Ovary (tissue), 9 donors: ENCODE results near the gene FNIP1. TPM values are rescaled to one million over a fixed set of nuclear protein-coding genes. Genes with fewer than 3 reads are reported as not detected.

Experiments
- DNase-seq, 5 donors: peaks; one replicate each; pipeline ENCODE4 v3.0.0-alpha.2; 2019 to 2020
- H3K27ac ChIP-seq, 2 donors: fragments of 200-600 bp; one replicate each; pipeline versions ENCODE4 v1.5.1 to v1.8.0; 2019 to 2022
- H3K27me3 ChIP-seq: fragments of 200-600 bp; one replicate; pipeline ENCODE4 v1.8.0; 2022
- H3K36me3 ChIP-seq: fragments of 200-600 bp; sonication (generic); one replicate; pipeline ENCODE4 v1.5.1; 2019
- H3K4me1 ChIP-seq: one replicate; pipeline ENCODE4 v1.8.1; 2013; ENCODE audit warnings: mild to moderate bottlenecking, moderate library complexity; ENCODE audit not compliant: insufficient read depth
- H3K4me3 ChIP-seq: fragments of 200-600 bp; sonication (generic); one replicate; pipeline ENCODE4 v1.5.1; 2017
- H3K9me3 ChIP-seq, 2 donors: fragments of 200-600 bp in 1 of 2; sonication (generic) in 1 of 2; one replicate each; pipeline versions ENCODE4 v1.5.1 to v1.8.1; 2013 to 2019; ENCODE audit warnings: mild to moderate bottlenecking in 1 of 2, moderate library complexity in 1 of 2
- CTCF ChIP-seq, 3 donors: fragments of 450-650 bp in 2 of 3; fragments of 200-600 bp in 1 of 3; IDR thresholded peaks; one replicate each; pipeline versions ENCODE4 v1.5.1 to v1.8.0; 2016 to 2022; ENCODE audit warnings: antibody characterized with exemption in 3 of 3, mild to moderate bottlenecking in 1 of 3
- EP300 ChIP-seq: sonication (generic); formaldehyde crosslinking; IDR thresholded peaks from one replicate; pipeline ENCODE4 v1.6.1; 2017; ENCODE audit warnings: antibody characterized with exemption
- POLR2A ChIP-seq: fragments of 450-650 bp; IDR thresholded peaks from one replicate; pipeline ENCODE4 v1.6.1; 2017; ENCODE audit warnings: antibody characterized with exemption, mild to moderate bottlenecking, moderate library complexity
- WGBS, 3 donors: extraction: QIAGEN DNeasy Blood & Tissue Kit in 1 of 3; methylation state at CpG; one replicate each; pipeline versions ENCODE4 v1.1.5 to v1.1.7; 2013 to 2017; 5-methylcytosine and 5-hydroxymethylcytosine counted together
- intact Hi-C, 4 donors: fragments of 100-400 bp; cut with DNase I; formaldehyde crosslinking; loops; one replicate each; pipeline versions ENCODE4 v1.11.0 to v1.15.1; 2022 to 2023
- polyA plus RNA-seq, 2 donors: library from polyadenylated mRNA; stranded (reverse); fragments of 200-250 nt in 1 of 2; fragments of 350-450 nt in 1 of 2; fragmentation: Illumina TruSeq in 1 of 2; extraction: RNeasy Lipid Tissue Mini Kit (QIAGEN cat#74804) in 1 of 2; gene quantifications; one replicate each; pipeline ENCODE4 v1.2.3, GENCODE V29; 2013 to 2014
- total RNA-seq, 7 donors: library from RNA; depleted of rRNA in 2 of 7; stranded (reverse); fragments of >200 nt in 2 of 7; fragmentation: NEBNext Ultra II Directional in 3 of 7; extraction: Animal tissue kit (Norgen Biotek cat#: 25700) in 3 of 7; gene quantifications; one replicate each; pipeline versions ENCODE4 v1.1.0 to v1.2.4, GENCODE V29; 2016 to 2023
- donor health status: DM: no; HTN: no; CAD: no; lungs with moderate emphysema.
- donor health status: DM: no; HTN: no; CAD: no.
- donor health status: Bipolar disorder and iron deficiency.
- donor health status: DM: yes; HTN: yes; CAD: no.
- donor health status: DM: no; HTN: no; CAD: no.
- donor health status: DM: yes; HTN: yes; CAD: no.

FNIP1 gene
- total and polyA plus RNA-seq, 9 donors: 7.2 to 52.7 (median 39.4) TPM

DNA sequence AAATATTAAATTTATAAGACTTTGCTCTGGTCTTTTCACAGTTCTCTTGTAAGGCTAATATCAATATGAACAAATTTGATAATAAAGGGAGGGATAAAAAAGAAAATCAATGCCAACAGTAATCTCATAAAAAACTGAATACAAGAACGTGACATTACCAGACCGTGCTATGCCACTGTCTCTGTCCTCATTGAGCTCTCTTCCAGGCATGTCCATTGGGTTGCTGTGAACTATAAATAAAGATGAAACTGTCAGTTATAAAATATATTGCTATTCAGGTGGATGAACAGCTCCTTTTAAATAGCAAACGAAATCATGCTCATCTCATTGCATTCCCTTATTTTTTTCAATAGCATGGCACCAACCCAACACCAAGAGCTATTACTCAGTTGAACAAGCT lies 87.8 kb downstream of the FNIP1 start:
- H3K9me3 ChIP-seq: no peaks in the 10 kb centered on the region
- H3K36me3 ChIP-seq: no peaks in the 10 kb centered on the region
- no peak overlapping the region for H3K27ac ChIP-seq
- no peaks in the 10 kb centered on the region for H3K27me3 ChIP-seq
- TF ChIP-seq CTCF (IDR thresholded peaks at IDR 0.05) (no peak), EP300 (no peak), POLR2A (no peak)
- H3K4me1 ChIP-seq: no peaks in the 10 kb centered on the region
- WGBS, 3 donors: 90 to 93% (median 91%) methylated on average over 3 of the region's 3 CpGs
- H3K4me3 ChIP-seq: no peak overlapping the region
- DNase-seq: no peak
- intact Hi-C loops: no loop called here

DNA sequence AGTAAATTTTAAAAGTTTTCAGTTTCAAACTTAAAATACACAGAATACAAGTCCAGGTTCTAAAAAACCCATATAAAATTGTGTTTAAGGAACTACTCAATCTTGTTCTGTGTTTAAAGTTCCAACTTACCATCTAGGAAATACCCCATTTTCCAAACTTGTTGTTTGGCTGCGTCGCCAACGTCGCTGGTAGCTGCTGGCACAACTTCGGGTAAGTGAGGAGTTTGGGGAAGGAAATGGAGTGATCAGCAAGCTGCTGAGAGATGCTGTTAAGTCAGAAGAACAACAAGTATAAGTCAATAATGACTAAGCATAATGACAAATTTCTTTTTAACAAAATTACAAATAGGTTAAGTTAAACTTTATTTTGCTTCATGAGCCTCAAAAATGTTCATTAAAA lies 90.5 kb downstream of the FNIP1 start:
- H3K27ac ChIP-seq: no peak overlapping the region
- 89 to 94% (median 93%) methylated on average over 5 of the region's 5 CpGs for WGBS, 3 donors
- H3K4me1 ChIP-seq: no peaks in the 10 kb centered on the region
- H3K9me3 ChIP-seq: no peaks in the 10 kb centered on the region
- no peak for DNase-seq
- H3K4me3 ChIP-seq: no peak overlapping the region
- intact Hi-C loops: no loop called here
- TF ChIP-seq POLR2A (no peak), CTCF (IDR thresholded peaks at IDR 0.05) (no peak), EP300 (no peak)
- no peaks in the 10 kb centered on the region for H3K27me3 ChIP-seq
- H3K36me3 ChIP-seq: no peaks in the 10 kb centered on the region

DNA sequence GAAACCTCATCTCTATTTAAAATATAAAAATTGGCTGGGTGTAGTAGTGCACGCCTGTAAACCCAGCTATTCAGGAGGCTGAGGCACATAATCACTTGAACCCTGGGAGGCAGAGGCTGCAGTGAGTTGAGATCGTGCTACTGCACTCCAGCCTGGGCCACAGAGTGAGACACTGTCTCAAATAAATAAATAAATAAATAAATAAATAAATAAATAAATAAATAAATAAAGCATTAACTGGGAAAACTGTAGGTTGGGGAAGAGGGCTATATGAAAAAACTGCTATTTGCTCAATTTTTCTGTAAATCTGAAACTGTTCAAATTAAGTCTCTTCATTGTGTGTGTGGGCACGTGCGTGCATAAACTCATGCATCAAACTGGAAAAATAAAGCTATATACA lies 101.9 kb downstream of the FNIP1 start:
- H3K4me3 ChIP-seq: no peak overlapping the region
- intact Hi-C loops: no loop called here
- WGBS, 3 donors: 97 to 98% (median 97%) methylated on average over 4 of the region's 4 CpGs
- no peaks in the 10 kb centered on the region for H3K9me3 ChIP-seq
- H3K4me1 ChIP-seq: no peaks in the 10 kb centered on the region
- no peaks in the 10 kb centered on the region for H3K36me3 ChIP-seq
- DNase-seq: no peak
- no peak overlapping the region for H3K27ac ChIP-seq
- no peak for TF ChIP-seq EP300
- TF ChIP-seq CTCF (IDR thresholded peaks at IDR 0.05): no peak
- TF ChIP-seq POLR2A: no peak
- no peaks in the 10 kb centered on the region for H3K27me3 ChIP-seq

DNA sequence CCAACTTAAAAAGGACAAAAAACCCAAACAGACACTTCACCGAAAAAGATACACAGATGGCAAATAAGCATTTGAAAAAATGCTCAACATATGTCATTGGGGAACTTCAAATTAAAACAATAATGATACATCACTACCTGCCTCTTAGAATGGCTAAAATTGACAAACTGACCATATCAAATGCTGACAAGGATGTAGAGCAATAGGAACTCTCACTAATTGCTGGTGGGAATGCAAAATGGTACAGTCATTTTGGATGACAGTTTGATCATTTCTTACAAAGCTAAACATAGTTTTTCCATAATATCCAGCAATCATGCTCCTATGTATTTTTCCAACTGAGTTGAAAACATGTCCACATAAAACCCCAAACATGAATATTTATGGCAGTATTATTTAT lies 102.9 kb downstream of the FNIP1 start:
- H3K4me3 ChIP-seq: no peak overlapping the region
- intact Hi-C loops: no loop called here

More for the DNA sequence above, 102.9 kb downstream of the FNIP1 start:
- H3K36me3 ChIP-seq: no peaks in the 10 kb centered on the region
- DNase-seq: no peak
- H3K27me3 ChIP-seq: no peaks in the 10 kb centered on the region
- TF ChIP-seq CTCF (IDR thresholded peaks at IDR 0.05) (no peak), POLR2A (no peak), EP300 (no peak)
- WGBS, 3 donors: 82 to 95% (median 88%) methylated on average over 1 of the region's 1 CpG
- H3K9me3 ChIP-seq: no peaks in the 10 kb centered on the region
- H3K27ac ChIP-seq: no peak overlapping the region
- H3K4me1 ChIP-seq: no peaks in the 10 kb centered on the region
